SK-N-SH (cell line): ENCODE measurements around the gene A2ML1. TPM values are rescaled to one million over a fixed set of nuclear protein-coding genes. Genes with fewer than 3 reads are reported as not detected.

Experiments
- CTCF ChIA-PET: fragments of 300-600, 350-600 bp; formaldehyde crosslinking; extraction: SDS; loops from one replicate; lab custom pipeline; 2021; lab: Yijun Ruan, JAX
- POLR2A ChIA-PET: fragments of 350-600 bp; sonication (Branson Sonifier 250); formaldehyde crosslinking; extraction: SDS; loops from one replicate; lab custom pipeline; 2020; ENCODE audit warnings: antibody characterized with exemption, inconsistent platforms; lab: Yijun Ruan, JAX
- DNase-seq: peaks from one replicate; pipeline ENCODE4 v3.0.0; 2012
- H2AFZ ChIP-seq: fragments of 200-600 bp; sonication (generic); 2 replicates; pipeline ENCODE4 v1.8.1; 2016; ENCODE audit warnings: antibody characterized with exemption, mild to moderate bottlenecking, low read depth
- H3F3A ChIP-seq: fragments of 200-600 bp; sonication (generic); replicated peaks from 2 replicates; pipeline ENCODE3; 2016; ENCODE audit warnings: antibody characterized with exemption, mild to moderate bottlenecking; ENCODE audit not compliant: insufficient read depth
- H3K27ac ChIP-seq, 2 experiments: fragments of 200-500 bp in 1 of 2; fragments of 200-600 bp in 1 of 2; sonication (Bioruptor generic) in 1 of 2; sonication (generic), shearing (Covaris generic) in 1 of 2; 2 replicates each; pipeline versions ENCODE4 v1.5.1 to v1.6.1; 2014 to 2016; ENCODE audit warnings: low read depth in 2 of 2, inconsistent platforms in 1 of 2, low read length in 1 of 2, mild to moderate bottlenecking in 1 of 2, mixed read lengths in 1 of 2
- H3K27me3 ChIP-seq: fragments of 200-600 bp; sonication (generic), shearing (Covaris generic); 2 replicates; pipeline ENCODE4 v1.6.1; 2016; ENCODE audit warnings: mixed run types; ENCODE audit not compliant: insufficient read depth
- H3K36me3 ChIP-seq, 2 experiments: fragments of 200-500 bp in 1 of 2; fragments of 200-600 bp in 1 of 2; sonication (Bioruptor generic) in 1 of 2; sonication (generic) in 1 of 2; replicated peaks in 1 of 2; 2 replicates each; pipeline versions ENCODE3 to v1.5.1; 2014 to 2016; ENCODE audit warnings: low read length in 1 of 2, mild to moderate bottlenecking in 1 of 2; ENCODE audit not compliant: insufficient read depth in 2 of 2, control insufficient read depth in 1 of 2
- H3K4me1 ChIP-seq, 2 experiments: fragments of 200-500 bp in 1 of 2; fragments of 200-600 bp in 1 of 2; sonication (Bioruptor generic) in 1 of 2; sonication (generic), shearing (Covaris generic) in 1 of 2; 2 replicates each; pipeline versions ENCODE4 v1.5.1 to v1.6.1; 2014 to 2016; ENCODE audit warnings: low read depth in 1 of 2, low read length in 1 of 2, mixed run types in 1 of 2; ENCODE audit not compliant: insufficient read depth in 2 of 2, control insufficient read depth in 1 of 2
- H3K4me2 ChIP-seq: fragments of 200-600 bp; sonication (generic), shearing (Covaris generic); 2 replicates; pipeline ENCODE4 v1.6.1; 2017; ENCODE audit warnings: mixed run types
- H3K4me3 ChIP-seq, 2 experiments: fragments of 200-500 bp in 1 of 2; fragments of 200-600 bp in 1 of 2; sonication (Bioruptor generic) in 1 of 2; sonication (generic), shearing (Covaris generic) in 1 of 2; 2 replicates each; pipeline versions ENCODE4 v1.5.1 to v1.8.1; 2014 to 2016; ENCODE audit warnings: low read depth in 2 of 2, inconsistent platforms in 1 of 2, low read length in 1 of 2, mild to moderate bottlenecking in 1 of 2, mixed read lengths in 1 of 2, moderate library complexity in 1 of 2
- H3K79me2 ChIP-seq: fragments of 200-600 bp; sonication (generic); 2 replicates; pipeline ENCODE4 v1.8.1; 2017; ENCODE audit warnings: mild to moderate bottlenecking; ENCODE audit not compliant: insufficient read depth
- H3K9ac ChIP-seq: fragments of 200-600 bp; sonication (generic); 2 replicates; pipeline ENCODE4 v1.6.1; 2017; ENCODE audit warnings: mixed run types
- H3K9me2 ChIP-seq: fragments of 200-600 bp; sonication (generic); 2 replicates; pipeline ENCODE4 v1.6.1; 2017; ENCODE audit warnings: mixed run types
- H3K9me3 ChIP-seq: fragments of 200-600 bp; sonication (generic); 2 replicates; pipeline ENCODE4 v1.6.1; 2017; ENCODE audit warnings: mixed run types, mild to moderate bottlenecking, moderate library complexity
- H4K20me1 ChIP-seq: fragments of 200-600 bp; sonication (generic); 2 replicates; pipeline ENCODE4 v1.6.1; 2017; ENCODE audit warnings: mild to moderate bottlenecking, mixed run types; ENCODE audit not compliant: insufficient read depth
- CHD2 ChIP-seq: fragments of 150-350 bp; IDR thresholded peaks from 2 replicates; pipeline ENCODE4 v1.6.1; 2018; ENCODE audit warnings: low read length; ENCODE audit not compliant: partially characterized antibody
- CTCF ChIP-seq: fragments of 200-600 bp; sonication (generic); IDR thresholded peaks from 2 replicates; pipeline ENCODE4 v1.6.1; 2017; ENCODE audit warnings: antibody characterized with exemption, mild to moderate bottlenecking, moderate library complexity
- ELF1 ChIP-seq: IDR thresholded peaks from 2 replicates; pipeline ENCODE4 v1.4.0; 2012
- EP300 ChIP-seq, 2 experiments: IDR thresholded peaks; 2 replicates each; pipeline versions ENCODE4 v1.4.0 to v1.6.1; 2012; ENCODE audit warnings: borderline replicate concordance in 1 of 2, low read depth in 1 of 2, low read length in 1 of 2
- FOXJ3 ChIP-seq: sonication (generic); formaldehyde crosslinking; IDR thresholded peaks from 2 replicates; pipeline ENCODE4 v1.5.1; 2020; ENCODE audit warnings: mild to moderate bottlenecking, missing genetic modification reagents
- FOXM1 ChIP-seq: IDR thresholded peaks from 2 replicates; pipeline ENCODE4 v1.4.0; 2012; ENCODE audit warnings: low read depth, mild to moderate bottlenecking
- GABPA ChIP-seq: IDR thresholded peaks from 2 replicates; pipeline ENCODE4 v1.4.0; 2012; ENCODE audit warnings: low read depth, mild to moderate bottlenecking
- JUND ChIP-seq: IDR thresholded peaks from 2 replicates; pipeline ENCODE4 v1.4.0; 2012
- MXI1 ChIP-seq: IDR thresholded peaks from 2 replicates; pipeline ENCODE4 v1.6.1; 2012; ENCODE audit warnings: mild to moderate bottlenecking, low read depth, low read length, improper control_type of control experiment
- NFIC ChIP-seq: IDR thresholded peaks from 2 replicates; pipeline ENCODE4 v1.4.0; 2012; ENCODE audit warnings: borderline replicate concordance
- NRF1 ChIP-seq: IDR thresholded peaks from 2 replicates; pipeline ENCODE4 v1.6.1; 2012; ENCODE audit warnings: low read depth, mild to moderate bottlenecking, low read length
- RAD21 ChIP-seq: IDR thresholded peaks from 2 replicates; pipeline ENCODE4 v1.6.1; 2012; ENCODE audit warnings: mild to moderate bottlenecking, low read length
- REST ChIP-seq: IDR thresholded peaks from 2 replicates; pipeline ENCODE4 v1.6.1; 2012; ENCODE audit warnings: mild to moderate bottlenecking, low read depth, low read length, moderate library complexity
- RFX5 ChIP-seq: IDR thresholded peaks from 2 replicates; pipeline ENCODE4 v1.6.1; 2012; ENCODE audit warnings: mild to moderate bottlenecking, improper control_type of control experiment, low read length
- RXRA ChIP-seq: IDR thresholded peaks from 2 replicates; pipeline ENCODE4 v1.4.0; 2012; ENCODE audit warnings: low read depth, mild to moderate bottlenecking, borderline replicate concordance
- SIN3A ChIP-seq: IDR thresholded peaks from 2 replicates; pipeline ENCODE4 v1.6.1; 2012; ENCODE audit warnings: low read depth, mild to moderate bottlenecking, low read length, moderate library complexity, borderline replicate concordance
- TAF1 ChIP-seq: IDR thresholded peaks from 2 replicates; pipeline ENCODE4 v1.6.1; 2012; ENCODE audit warnings: low read depth, mild to moderate bottlenecking, low read length, moderate library complexity, borderline replicate concordance
- TCF12 ChIP-seq: IDR thresholded peaks from 2 replicates; pipeline ENCODE4 v1.4.0; 2012
- YY1 ChIP-seq: IDR thresholded peaks from 2 replicates; pipeline ENCODE4 v1.4.0; 2012; ENCODE audit warnings: low read depth, mild to moderate bottlenecking
- WGBS: methylation state at CpG from one replicate; pipeline ENCODE4 v1.1.6; 2017; ENCODE audit warnings: low lambda C conversion rate; 5-methylcytosine and 5-hydroxymethylcytosine counted together
- polyA plus RNA-seq, 3 experiments: library from polyadenylated mRNA; depleted of rRNA; stranded (reverse); fragments of >200 nt; gene quantifications; 2 replicates each; pipeline ENCODE4 v1.2.3, GENCODE V29; 2012
- TF ChIP-seq, protein P1 (sequence below): fragments of 150-350 bp; IDR thresholded peaks from 2 replicates; pipeline ENCODE4 v1.6.1; 2017; ENCODE audit warnings: antibody characterized with exemption, low read length, low read depth, borderline replicate concordance
- TF ChIP-seq, protein P2 (sequence below): IDR thresholded peaks from 2 replicates; pipeline ENCODE4 v1.4.0; 2012; ENCODE audit warnings: low read depth, borderline replicate concordance

The A2ML1 gene
- polyA plus RNA-seq, 1 of the 3 experiments (the other 2 are of a cell fraction) = not detected

DNA sequence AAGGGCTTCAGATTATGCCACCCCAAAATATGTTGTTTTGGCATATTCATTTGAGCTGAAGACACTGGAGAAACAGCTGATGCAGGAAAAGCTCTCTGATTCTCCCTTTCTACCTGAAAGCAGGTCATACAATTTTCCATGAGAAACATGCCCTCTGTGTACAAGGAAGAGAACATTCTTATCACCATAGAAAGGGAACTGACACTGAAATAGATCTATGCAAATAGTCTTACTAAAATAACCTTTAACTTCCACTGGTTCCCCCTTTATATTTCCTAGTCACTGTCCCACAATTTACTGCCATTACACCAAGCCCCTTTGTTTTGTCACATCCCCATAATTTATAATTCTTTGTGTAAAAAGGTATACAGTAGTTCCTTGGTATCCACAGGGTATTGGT lies 82.2 kb downstream of the A2ML1 start:
- Histone ChIP-seq H3F3A (no peaks in the 10 kb centered on the region), H3K4me1 (no peaks in the 10 kb centered on the region), H3K9ac (no peak overlapping the region), H3K27me3 (no peaks in the 10 kb centered on the region; the same call in 1 of the 2 replicates), H2AFZ (no peak overlapping the region), H3K27ac (no peak overlapping the region), H3K36me3 (no peaks in the 10 kb centered on the region), H3K79me2 (no peaks in the 10 kb centered on the region), H3K9me2 (no peaks in the 10 kb centered on the region), H3K9me3 (no peaks in the 10 kb centered on the region), H4K20me1 (no peaks in the 10 kb centered on the region), H3K4me2 (no peak overlapping the region), H3K4me3 (no peak overlapping the region)
- DNase-seq = no peak
- ChIA-PET POLR2A (no interaction called here), CTCF (interaction anchor here (0.7 to 1.5 kb wide), 3 partner anchors 9 to 14 kb away, joined by 3 to 8 read pairs (median 3); no protein-coding TSS in a partner anchor)
- TF ChIP-seq EP300 (IDR thresholded peaks at IDR 0.05; ENCODE audit: borderline replicate concordance in 1 of 2, low read depth in 1 of 2, low read length in 1 of 2) = no peak
- TF ChIP-seq JUND = no peak
- no peak for TF ChIP-seq FOXJ3 (CRISPR knock-in tag)
- TF ChIP-seq ELF1 = no peak
- no peak for TF ChIP-seq NRF1
- TF ChIP-seq TCF12 = no peak

GRCh38 chr12:8905546-8905945 lies 83.1 kb downstream of the A2ML1 start:
- CTCF ChIA-PET = no interaction called here
- Histone ChIP-seq H3K9me2 (no peaks in the 10 kb centered on the region), H3K36me3 (no peaks in the 10 kb centered on the region), H3K9me3 (no peaks in the 10 kb centered on the region), H2AFZ (no peak overlapping the region), H3K4me1 (no peaks in the 10 kb centered on the region), H3K4me3 (no peak overlapping the region), H4K20me1 (no peaks in the 10 kb centered on the region), H3F3A (no peaks in the 10 kb centered on the region), H3K27ac (no peak overlapping the region), H3K79me2 (no peaks in the 10 kb centered on the region), H3K4me2 (no peak overlapping the region), H3K27me3 (no peaks in the 10 kb centered on the region; the same call in 1 of the 2 replicates), H3K9ac (no peak overlapping the region)
- POLR2A ChIA-PET = no interaction called here
- no peak for DNase-seq
- WGBS = 74% methylated on average over 9 of the region's 10 CpGs
- TF ChIP-seq RFX5 = no peak
- TF ChIP-seq FOXJ3 (CRISPR knock-in tag) = no peak
- TF ChIP-seq MXI1 = no peak
- TF ChIP-seq, protein P1, sequence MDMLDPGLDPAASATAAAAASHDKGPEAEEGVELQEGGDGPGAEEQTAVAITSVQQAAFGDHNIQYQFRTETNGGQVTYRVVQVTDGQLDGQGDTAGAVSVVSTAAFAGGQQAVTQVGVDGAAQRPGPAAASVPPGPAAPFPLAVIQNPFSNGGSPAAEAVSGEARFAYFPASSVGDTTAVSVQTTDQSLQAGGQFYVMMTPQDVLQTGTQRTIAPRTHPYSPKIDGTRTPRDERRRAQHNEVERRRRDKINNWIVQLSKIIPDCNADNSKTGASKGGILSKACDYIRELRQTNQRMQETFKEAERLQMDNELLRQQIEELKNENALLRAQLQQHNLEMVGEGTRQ = no peak
- TF ChIP-seq RXRA = no peak
- no peak for TF ChIP-seq NFIC
- no peak for TF ChIP-seq RAD21
- no peak for TF ChIP-seq GABPA
- TF ChIP-seq CHD2 = no peak
- TF ChIP-seq, protein P2, sequence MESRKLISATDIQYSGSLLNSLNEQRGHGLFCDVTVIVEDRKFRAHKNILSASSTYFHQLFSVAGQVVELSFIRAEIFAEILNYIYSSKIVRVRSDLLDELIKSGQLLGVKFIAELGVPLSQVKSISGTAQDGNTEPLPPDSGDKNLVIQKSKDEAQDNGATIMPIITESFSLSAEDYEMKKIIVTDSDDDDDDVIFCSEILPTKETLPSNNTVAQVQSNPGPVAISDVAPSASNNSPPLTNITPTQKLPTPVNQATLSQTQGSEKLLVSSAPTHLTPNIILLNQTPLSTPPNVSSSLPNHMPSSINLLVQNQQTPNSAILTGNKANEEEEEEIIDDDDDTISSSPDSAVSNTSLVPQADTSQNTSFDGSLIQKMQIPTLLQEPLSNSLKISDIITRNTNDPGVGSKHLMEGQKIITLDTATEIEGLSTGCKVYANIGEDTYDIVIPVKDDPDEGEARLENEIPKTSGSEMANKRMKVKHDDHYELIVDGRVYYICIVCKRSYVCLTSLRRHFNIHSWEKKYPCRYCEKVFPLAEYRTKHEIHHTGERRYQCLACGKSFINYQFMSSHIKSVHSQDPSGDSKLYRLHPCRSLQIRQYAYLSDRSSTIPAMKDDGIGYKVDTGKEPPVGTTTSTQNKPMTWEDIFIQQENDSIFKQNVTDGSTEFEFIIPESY = no peak
- TF ChIP-seq REST = no peak
- no peak for TF ChIP-seq TAF1
- TF ChIP-seq SIN3A = no peak
- no peak for TF ChIP-seq JUND
- TF ChIP-seq CTCF = no peak
- no peak for TF ChIP-seq NRF1
- TF ChIP-seq EP300 (IDR thresholded peaks at IDR 0.05; ENCODE audit: borderline replicate concordance in 1 of 2, low read depth in 1 of 2, low read length in 1 of 2) = no peak
- no peak for TF ChIP-seq FOXM1
- TF ChIP-seq YY1 = no peak
